Measurements from ENCODE around the gene THEM4. TPM values are rescaled to one million over a fixed set of nuclear protein-coding genes. Genes with fewer than 3 reads are reported as not detected.

Gene THEM4
- total RNA-seq, 1 donor from 2014 or later = 9.0 TPM

- H3K36me3 Mint-ChIP-seq (ENCODE audit: low read depth, unreplicated experiment) = no peaks in the 10 kb centered on the region
- H3K27me3 Mint-ChIP-seq (ENCODE audit: unreplicated experiment) = no peaks in the 10 kb centered on the region
- no peaks in the 10 kb centered on the region for H3K9me3 Mint-ChIP-seq (ENCODE audit: unreplicated experiment)
- no peak for TF ChIP-seq CTCF (IDR thresholded peaks at IDR 0.05; ENCODE audit: unreplicated experiment)
- H3K4me3 Mint-ChIP-seq (ENCODE audit: unreplicated experiment) = no peak overlapping the region
- H3K4me1 Mint-ChIP-seq (ENCODE audit: unreplicated experiment) = peaks cover 14% of the 10 kb centered on the region
- no peak for DNase-seq (ENCODE audit: low spot score)
- H3K27ac Mint-ChIP-seq (ENCODE audit: unreplicated experiment) = no peak overlapping the region
These were observed 26.7 kb upstream of the THEM4 start for GRCh38 chr1:151935894-151936602.

GRCh38 chr1:151935154-151935553, 25.8 kb upstream of the THEM4 start:
- Mint-ChIP-seq H3K4me3 (ENCODE audit: unreplicated experiment) (no peak overlapping the region), H3K27ac (ENCODE audit: unreplicated experiment) (no peak overlapping the region), H3K4me1 (ENCODE audit: unreplicated experiment) (peaks cover 14% of the 10 kb centered on the region), H3K9me3 (ENCODE audit: unreplicated experiment) (no peaks in the 10 kb centered on the region), H3K36me3 (ENCODE audit: low read depth, unreplicated experiment) (no peaks in the 10 kb centered on the region), H3K27me3 (ENCODE audit: unreplicated experiment) (no peaks in the 10 kb centered on the region)
- DNase-seq (ENCODE audit: low spot score) = no peak
- TF ChIP-seq CTCF (IDR thresholded peaks at IDR 0.05; ENCODE audit: unreplicated experiment) = no peak

GRCh38 chr1:151934048-151934493, 24.8 kb upstream of the THEM4 start:
- peak; percentile 72 for TF ChIP-seq CTCF (IDR thresholded peaks at IDR 0.05; ENCODE audit: unreplicated experiment)
- Mint-ChIP-seq H3K4me3 (ENCODE audit: unreplicated experiment) (no peak overlapping the region), H3K9me3 (ENCODE audit: unreplicated experiment) (no peaks in the 10 kb centered on the region), H3K36me3 (ENCODE audit: low read depth, unreplicated experiment) (no peaks in the 10 kb centered on the region), H3K27ac (ENCODE audit: unreplicated experiment) (no peak overlapping the region), H3K4me1 (ENCODE audit: unreplicated experiment) (peaks cover 14% of the 10 kb centered on the region), H3K27me3 (ENCODE audit: unreplicated experiment) (no peaks in the 10 kb centered on the region)
- peak; percentile 54 for DNase-seq (ENCODE audit: low spot score)

GRCh38 chr1:151924691-151925587, 15.6 kb upstream of the THEM4 start:
- Mint-ChIP-seq H3K27ac (ENCODE audit: unreplicated experiment) (no peak overlapping the region), H3K27me3 (ENCODE audit: unreplicated experiment) (peaks cover 2% of the 10 kb centered on the region)
- no peak for DNase-seq (ENCODE audit: low spot score)

More at GRCh38 chr1:151924691-151925587, 15.6 kb upstream of the THEM4 start:
- Mint-ChIP-seq H3K4me1 (ENCODE audit: unreplicated experiment) (no peaks in the 10 kb centered on the region), H3K36me3 (ENCODE audit: low read depth, unreplicated experiment) (no peaks in the 10 kb centered on the region), H3K9me3 (ENCODE audit: unreplicated experiment) (no peaks in the 10 kb centered on the region), H3K4me3 (ENCODE audit: unreplicated experiment) (no peak overlapping the region)
- no peak for TF ChIP-seq CTCF (IDR thresholded peaks at IDR 0.05; ENCODE audit: unreplicated experiment)
